Measurements from ENCODE around the gene VAV2. TPM values are rescaled to one million over a fixed set of nuclear protein-coding genes. Genes with fewer than 3 reads are reported as not detected.

VAV2 gene
- total and polyA plus RNA-seq, 9 of the 15 experiments (the other 6 are each of a cell fraction or from before 2014, with no cell fraction given), result 0.01 to 2.7 (median 1.0) TPM; not detected in 1

GRCh38 chr9:133962341-133962740 lies 29.8 kb downstream of the VAV2 start (continued):
- TF ChIP-seq MGA (IDR thresholded peaks at IDR 0.05) (no peak), ZBTB8A (IDR thresholded peaks at IDR 0.05; ENCODE audit: partially characterized antibody) (no peak), ZSCAN29 (IDR thresholded peaks at IDR 0.05) (no peak), CHD4 (IDR thresholded peaks at IDR 0.05; ENCODE audit: insufficient read depth, insufficient replicate concordance, low read depth, low read length, poor library complexity, severe bottlenecking) (no peak), ZC3H8 (IDR thresholded peaks at IDR 0.05) (no peak)

Data from K562 (cell line).